Pancreas (tissue), 10 donors: ENCODE data around the gene CCL23. TPM values are rescaled to one million over a fixed set of nuclear protein-coding genes. Genes with fewer than 3 reads are reported as not detected.

Source experiments
- ATAC-seq, 4 donors: fragments of 200-7000 bp; cut with Tn5 transposase; one replicate each; pipeline versions ENCODE4 v1.8.0 to v1.9.1; 2020; ENCODE audit warnings: mild to moderate bottlenecking in 4 of 4, moderate library complexity in 4 of 4
- DNase-seq, 6 donors: peaks; one replicate each; pipeline ENCODE4 v3.0.0-alpha.2; 2020
- FAIRE-seq: peaks from 2 replicates; lab custom pipeline; 2012; peaks lifted over from hg19 to GRCh38; lab: Jason Lieb, UNC
- H3K27ac ChIP-seq, 4 donors: fragments of 200-600 bp; sonication (generic); 1 replicate in 3 of 4; 2 replicates in 1 of 4; pipeline versions ENCODE4 v1.5.0 to v1.8.0; 2020
- H3K27me3 ChIP-seq, 4 donors: fragments of 200-600 bp; one replicate each; pipeline ENCODE4 v1.8.0; 2021
- H3K36me3 ChIP-seq, 3 donors: fragments of 200-600 bp; sonication (generic) in 1 of 3; one replicate each; pipeline versions ENCODE4 v1.5.0 to v1.8.0; 2020 to 2021
- H3K4me1 ChIP-seq, 3 donors: fragments of 200-600 bp; one replicate each; pipeline ENCODE4 v1.8.0; 2021
- H3K4me3 ChIP-seq, 4 donors: fragments of 200-600 bp; sonication (generic) in 2 of 4; one replicate each; pipeline versions ENCODE4 v1.5.0 to v1.8.0; 2020 to 2021
- H3K9me3 ChIP-seq, 4 donors: fragments of 200-600 bp; one replicate each; pipeline ENCODE4 v1.8.0; 2021
- WGBS, 2 donors: extraction: QIAGEN DNeasy Blood & Tissue Kit; methylation state at CpG; one replicate each; pipeline ENCODE4 v1.1.7; 2013; 5-methylcytosine and 5-hydroxymethylcytosine counted together
- intact Hi-C, 3 donors: fragments of 100-400 bp; cut with DNase I; formaldehyde crosslinking; loops; one replicate each; pipeline versions ENCODE4 v1.11.1 to v1.14.2; 2022
- polyA plus RNA-seq, 2 donors: library from polyadenylated mRNA; stranded (reverse); fragments of 200-250 nt; gene quantifications; one replicate each; pipeline ENCODE4 v1.2.3, GENCODE V29; 2013
- total RNA-seq, 6 donors: library from RNA; stranded (reverse); fragmentation: NEBNext Ultra II Directional in 4 of 6; extraction: Animal tissue kit (Norgen Biotek cat#: 25700) in 4 of 6; gene quantifications; one replicate each; pipeline versions ENCODE4 v1.2.1 to v1.2.4, GENCODE V29; 2021 to 2023
- TF ChIP-seq, protein P1 (sequence below), 4 donors: fragments of 200-600 bp; sonication (generic) in 3 of 4; IDR thresholded peaks; one replicate each; pipeline versions ENCODE4 v1.5.0 to v1.8.0; 2021; ENCODE audit warnings: antibody characterized with exemption in 4 of 4
- donor health status: healthy with polysubstance abuse.
- donor health status: DM: no; HTN: no; CAD: no; lungs with moderate emphysema.
- donor health status: DM: no; HTN: no; CAD: no.
- donor health status: control.
- donor health status: control.
- donor health status: Bipolar disorder and iron deficiency.
- donor health status: DM: yes; HTN: yes; CAD: no.
- donor health status: DM: no; HTN: no; CAD: no.
- donor health status: DM: no; HTN: no; CAD: no.
- donor health status: DM: yes; HTN: yes; CAD: no.

The CCL23 gene
- total and polyA plus RNA-seq, 8 donors: 0.39 to 2.2 (median 0.63) TPM; not detected in 2

GRCh38 chr17:36001862-36002603 is 15.7 kb downstream of the CCL23 start:
- H3K36me3 ChIP-seq: no peaks in the 10 kb centered on the region
- H3K27ac ChIP-seq: no peak overlapping the region
- 55% methylated on average over 6 of the region's 6 CpGs for WGBS, 2 donors
- no peaks in the 10 kb centered on the region for H3K27me3 ChIP-seq
- peaks cover 0 to 5% (median 4%) of the 10 kb centered on the region in 3 donors for H3K4me1 ChIP-seq
- intact Hi-C loops: no loop called here
- H3K9me3 ChIP-seq: no peaks in the 10 kb centered on the region
- no peak overlapping the region for H3K4me3 ChIP-seq
- TF ChIP-seq, protein P1, sequence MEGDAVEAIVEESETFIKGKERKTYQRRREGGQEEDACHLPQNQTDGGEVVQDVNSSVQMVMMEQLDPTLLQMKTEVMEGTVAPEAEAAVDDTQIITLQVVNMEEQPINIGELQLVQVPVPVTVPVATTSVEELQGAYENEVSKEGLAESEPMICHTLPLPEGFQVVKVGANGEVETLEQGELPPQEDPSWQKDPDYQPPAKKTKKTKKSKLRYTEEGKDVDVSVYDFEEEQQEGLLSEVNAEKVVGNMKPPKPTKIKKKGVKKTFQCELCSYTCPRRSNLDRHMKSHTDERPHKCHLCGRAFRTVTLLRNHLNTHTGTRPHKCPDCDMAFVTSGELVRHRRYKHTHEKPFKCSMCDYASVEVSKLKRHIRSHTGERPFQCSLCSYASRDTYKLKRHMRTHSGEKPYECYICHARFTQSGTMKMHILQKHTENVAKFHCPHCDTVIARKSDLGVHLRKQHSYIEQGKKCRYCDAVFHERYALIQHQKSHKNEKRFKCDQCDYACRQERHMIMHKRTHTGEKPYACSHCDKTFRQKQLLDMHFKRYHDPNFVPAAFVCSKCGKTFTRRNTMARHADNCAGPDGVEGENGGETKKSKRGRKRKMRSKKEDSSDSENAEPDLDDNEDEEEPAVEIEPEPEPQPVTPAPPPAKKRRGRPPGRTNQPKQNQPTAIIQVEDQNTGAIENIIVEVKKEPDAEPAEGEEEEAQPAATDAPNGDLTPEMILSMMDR (IDR thresholded peaks at IDR 0.05): no peak
- ATAC-seq (peak; percentile 87 to 94 (median 89)), DNase-seq (peak; percentile 63 to 85 (median 72)), FAIRE-seq (no peak)

DNA sequence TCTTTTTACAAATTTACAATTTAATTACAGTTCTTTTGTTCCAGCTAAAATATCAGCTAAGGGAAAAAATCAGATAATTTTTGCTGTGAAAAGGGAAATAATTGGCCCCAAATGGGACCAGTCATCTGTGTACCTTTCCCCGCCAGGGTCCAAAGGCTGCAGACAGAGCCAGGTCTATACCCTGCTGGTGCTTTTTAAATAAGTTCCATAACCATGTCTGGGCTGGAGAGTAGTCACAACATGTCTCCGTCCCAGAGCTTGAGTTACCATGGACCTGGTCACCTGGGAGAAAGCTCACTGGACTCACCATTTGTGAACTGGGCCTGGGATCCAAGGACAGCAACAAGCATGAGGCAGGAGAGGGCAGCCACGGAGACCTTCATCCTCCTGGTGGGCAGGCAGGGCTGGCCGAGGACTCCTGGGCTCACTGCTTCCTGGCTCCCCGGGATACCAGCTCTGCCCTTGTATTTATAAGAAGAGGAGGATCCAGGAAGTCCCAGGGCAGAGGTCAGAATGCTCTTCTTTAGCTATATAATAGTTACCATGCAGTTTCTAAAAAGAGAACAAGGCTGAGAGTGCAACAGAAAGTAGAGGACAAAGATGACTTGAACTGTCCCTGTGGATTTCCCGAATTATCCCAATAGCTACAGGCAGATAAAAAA is 16.5 kb downstream of the CCL23 start, which contains the start of gene CCL15:
TSS of gene CCL15 (minus strand) at position 444 of the 662 bp plus-strand sequence. CDS start at position 383, 61 bp downstream.
- Histone ChIP-seq H3K27me3 (no peaks in the 10 kb centered on the region), H3K4me1 (peaks cover 0 to 5% (median 4%) of the 10 kb centered on the region in 3 donors), H3K36me3 (no peaks in the 10 kb centered on the region), H3K4me3 (no peak within 1 kb of the TSS), H3K9me3 (no peaks in the 10 kb centered on the region), H3K27ac (no peak within 1 kb of the TSS)
- TF ChIP-seq, protein P1 (IDR thresholded peaks at IDR 0.05): no peak
- WGBS, 2 donors: 84 to 88% methylated on average over 6 of the region's 6 CpGs
- intact Hi-C loops: no loop called here
- ATAC-seq (peak in 1 of 4 donors; percentile 15), FAIRE-seq (no peak), DNase-seq (no peak)

- peaks cover 0 to 5% (median 4%) of the 10 kb centered on the region in 3 donors for H3K4me1 ChIP-seq
- H3K9me3 ChIP-seq: no peaks in the 10 kb centered on the region
- no peak for FAIRE-seq
- ATAC-seq: no peak
- no peaks in the 10 kb centered on the region for H3K27me3 ChIP-seq
- H3K4me3 ChIP-seq: no peak overlapping the region
- DNase-seq: no peak
- WGBS, 2 donors: 77 to 78% methylated on average over 6 of the region's 6 CpGs
- no peaks in the 10 kb centered on the region for H3K36me3 ChIP-seq
- H3K27ac ChIP-seq: no peak overlapping the region
- intact Hi-C loops: no loop called here
- TF ChIP-seq, protein P1 (IDR thresholded peaks at IDR 0.05): no peak
Measured at GRCh38 chr17:36000732-36001109, 17.1 kb downstream of the CCL23 start.

- Histone ChIP-seq H3K27me3 (no peaks in the 10 kb centered on the region), H3K4me1 (peaks cover 0 to 5% (median 4%) of the 10 kb centered on the region in 3 donors), H3K27ac (no peak overlapping the region), H3K4me3 (no peak overlapping the region), H3K9me3 (no peaks in the 10 kb centered on the region), H3K36me3 (no peaks in the 10 kb centered on the region)
- ATAC-seq (no peak), FAIRE-seq (no peak), DNase-seq (no peak)
- intact Hi-C loops: no loop called here
- 83 to 86% methylated on average over 1 of the region's 1 CpG for WGBS, 2 donors
- TF ChIP-seq, protein P1 (IDR thresholded peaks at IDR 0.05): no peak
Measured at GRCh38 chr17:35998756-35999155, 19.0 kb downstream of the CCL23 start.
